ENCODE results near the gene SDK2.

DNA sequence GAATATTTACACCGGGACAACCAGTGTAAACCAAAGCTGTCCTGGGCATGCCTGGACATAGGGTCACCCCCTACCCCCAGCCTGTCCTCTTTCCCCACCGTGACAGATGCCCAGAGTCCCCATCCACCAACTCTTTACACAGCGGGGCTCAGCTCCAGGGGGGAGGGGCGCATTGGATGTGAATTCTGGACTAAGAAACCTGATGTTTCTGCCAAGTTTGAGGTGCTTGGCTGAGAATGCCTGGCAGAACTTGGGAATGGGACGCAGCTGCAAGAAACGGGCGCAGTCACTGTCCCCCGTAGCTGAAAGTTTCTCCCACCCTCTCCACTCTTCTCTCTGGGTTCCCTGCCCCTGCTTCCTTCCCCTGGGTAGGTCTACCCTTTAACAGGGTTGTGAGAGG is 264.4 kb downstream of the SDK2 start:
- TF ChIP-seq, protein P1, sequence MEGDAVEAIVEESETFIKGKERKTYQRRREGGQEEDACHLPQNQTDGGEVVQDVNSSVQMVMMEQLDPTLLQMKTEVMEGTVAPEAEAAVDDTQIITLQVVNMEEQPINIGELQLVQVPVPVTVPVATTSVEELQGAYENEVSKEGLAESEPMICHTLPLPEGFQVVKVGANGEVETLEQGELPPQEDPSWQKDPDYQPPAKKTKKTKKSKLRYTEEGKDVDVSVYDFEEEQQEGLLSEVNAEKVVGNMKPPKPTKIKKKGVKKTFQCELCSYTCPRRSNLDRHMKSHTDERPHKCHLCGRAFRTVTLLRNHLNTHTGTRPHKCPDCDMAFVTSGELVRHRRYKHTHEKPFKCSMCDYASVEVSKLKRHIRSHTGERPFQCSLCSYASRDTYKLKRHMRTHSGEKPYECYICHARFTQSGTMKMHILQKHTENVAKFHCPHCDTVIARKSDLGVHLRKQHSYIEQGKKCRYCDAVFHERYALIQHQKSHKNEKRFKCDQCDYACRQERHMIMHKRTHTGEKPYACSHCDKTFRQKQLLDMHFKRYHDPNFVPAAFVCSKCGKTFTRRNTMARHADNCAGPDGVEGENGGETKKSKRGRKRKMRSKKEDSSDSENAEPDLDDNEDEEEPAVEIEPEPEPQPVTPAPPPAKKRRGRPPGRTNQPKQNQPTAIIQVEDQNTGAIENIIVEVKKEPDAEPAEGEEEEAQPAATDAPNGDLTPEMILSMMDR (IDR thresholded peaks at IDR 0.05; ENCODE audit: insufficient read depth, low read depth, low read length): no peak
- no peak for TF ChIP-seq EZH2 (IDR thresholded peaks at IDR 0.05; ENCODE audit: insufficient read depth, low read length)
